GM21367 (cell line): ENCODE data around the gene SHMT1.
"Not testable (repeated sequence)": the region's sequence is repeated elsewhere in the genome, so short reads cannot be mapped to it uniquely, and the experiment has no call there.

ENCODE experiments used
- ATAC-seq: cut with Tn5 transposase; IDR thresholded peaks from one replicate; pipeline ENCODE4 v1.9.1; 2021; ENCODE audit not compliant: unreplicated experiment

Gene SHMT1

DNA sequence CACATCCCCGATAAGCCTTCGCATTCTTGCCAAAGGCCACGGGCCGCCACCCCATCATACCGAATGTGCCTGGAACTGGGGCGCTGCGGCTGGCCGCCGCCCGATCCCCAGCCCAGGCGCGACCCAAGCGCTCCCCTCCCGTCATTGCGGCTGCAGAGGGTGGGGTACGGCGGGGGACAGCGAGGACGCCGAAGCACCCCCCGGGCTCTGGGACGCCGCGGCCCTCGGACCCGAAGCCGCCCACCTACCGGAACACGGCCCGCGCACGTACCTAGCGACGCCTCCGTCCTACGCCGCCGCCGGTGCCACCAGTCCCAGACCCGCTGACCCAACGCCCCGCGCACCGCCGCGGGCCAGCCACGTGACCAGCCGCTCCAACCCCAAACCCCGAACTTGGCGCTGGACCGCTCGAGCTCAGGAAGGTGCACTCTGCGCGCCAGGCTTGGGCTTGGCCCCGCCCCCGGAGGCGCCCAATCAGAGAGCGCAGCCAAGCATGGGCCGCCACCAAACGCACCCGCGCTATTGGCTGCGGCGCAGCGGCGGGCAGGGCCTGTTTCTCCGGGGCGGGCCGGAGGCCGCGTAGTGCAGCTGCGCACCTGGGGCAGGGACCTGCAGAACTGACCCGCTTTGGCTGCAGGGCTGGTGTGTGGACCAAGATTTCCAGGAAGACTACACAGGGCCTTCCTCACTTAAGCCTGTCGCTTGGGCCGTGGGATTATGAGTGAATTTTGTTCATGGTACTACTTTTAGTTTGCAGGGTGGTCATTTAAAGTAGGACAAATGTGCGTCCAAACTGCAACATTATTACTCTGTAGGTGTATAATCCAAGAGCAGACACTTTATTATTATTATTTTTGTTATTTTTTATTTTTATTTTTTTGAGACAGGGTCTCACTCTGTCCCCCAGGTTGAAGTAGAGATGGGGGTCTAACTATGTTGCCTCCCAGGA, at the start of gene SHMT1:
SHMT1 (minus strand) TSS at position 450 of the 949 bp plus-strand sequence. CDS start 7,569 bp downstream, outside the sequence.
- ATAC-seq: peak; percentile 82

DNA sequence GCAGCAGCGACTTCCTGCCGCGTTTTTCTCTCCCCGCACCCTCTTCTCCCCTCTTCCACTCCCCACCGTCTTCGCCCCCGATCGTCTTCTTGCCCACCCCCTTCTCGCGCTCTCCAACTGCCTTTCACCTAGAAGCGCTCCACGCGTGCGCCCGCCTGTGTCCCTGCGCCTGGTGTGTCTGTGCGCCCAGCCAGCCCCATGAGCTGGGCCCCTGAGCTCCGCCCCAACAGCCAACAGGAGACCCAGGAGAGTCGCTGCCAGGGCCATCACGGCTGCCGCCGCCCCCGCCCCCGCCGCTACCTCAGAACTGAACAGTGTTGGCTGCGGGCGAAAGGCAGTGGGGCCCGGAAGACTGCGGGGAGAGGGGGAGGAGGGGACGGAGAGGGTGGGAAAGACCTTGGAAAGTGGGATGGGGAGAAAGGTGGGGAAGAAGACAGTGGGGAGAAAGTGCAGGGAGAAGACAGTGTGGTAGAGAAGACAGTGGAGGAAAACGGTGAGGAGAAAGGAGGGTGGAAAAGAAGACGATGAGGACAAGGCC, 48.7 kb upstream of the SHMT1 start:
- peak; percentile 77 for ATAC-seq

DNA sequence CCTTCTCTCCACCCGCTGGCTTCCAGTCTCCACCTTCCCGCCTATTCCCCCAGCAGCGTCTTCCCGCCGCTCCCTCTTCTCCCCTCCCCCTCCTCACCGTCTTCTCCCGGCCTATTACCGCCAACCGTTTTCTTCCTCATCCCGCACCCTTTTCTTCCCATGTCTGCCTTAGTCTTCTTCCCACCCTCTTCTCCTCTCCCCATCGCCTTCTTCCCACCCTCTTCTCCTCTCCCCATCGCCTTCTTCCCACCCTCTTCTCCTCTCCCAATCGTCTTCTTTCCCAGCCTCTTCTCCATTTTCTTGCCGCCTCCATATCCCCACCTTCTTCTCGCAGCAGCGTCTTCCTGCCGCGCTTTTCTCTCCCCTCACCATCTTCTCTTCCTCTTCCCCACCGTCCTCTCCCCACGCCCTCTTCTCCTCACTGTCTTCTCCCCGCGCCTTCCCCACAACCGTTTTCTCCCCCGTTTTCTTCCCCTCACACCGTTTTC, 48.1 kb upstream of the SHMT1 start:
- ATAC-seq: not testable (repeated sequence)

DNA sequence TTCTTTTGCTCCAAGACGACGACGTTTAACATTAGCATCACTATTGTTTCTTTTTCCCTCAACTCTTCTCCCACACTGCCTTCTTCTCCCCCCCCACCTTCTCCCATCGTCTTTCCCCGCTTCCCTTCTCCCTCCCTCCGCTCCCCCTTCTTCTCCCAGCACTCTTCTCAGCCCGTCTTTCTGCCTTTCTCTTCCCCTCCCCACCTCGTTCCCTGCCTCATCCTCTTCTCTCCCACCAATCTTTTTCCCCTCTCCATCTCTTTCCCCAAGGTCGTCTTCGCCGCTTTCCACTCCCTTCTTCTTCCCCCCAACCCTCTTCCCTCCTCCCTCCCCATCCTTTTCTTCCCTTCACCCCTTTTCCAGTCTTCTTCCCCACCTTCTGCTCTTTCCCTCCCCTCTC, 47.4 kb upstream of the SHMT1 start:
- not testable (repeated sequence) for ATAC-seq

DNA sequence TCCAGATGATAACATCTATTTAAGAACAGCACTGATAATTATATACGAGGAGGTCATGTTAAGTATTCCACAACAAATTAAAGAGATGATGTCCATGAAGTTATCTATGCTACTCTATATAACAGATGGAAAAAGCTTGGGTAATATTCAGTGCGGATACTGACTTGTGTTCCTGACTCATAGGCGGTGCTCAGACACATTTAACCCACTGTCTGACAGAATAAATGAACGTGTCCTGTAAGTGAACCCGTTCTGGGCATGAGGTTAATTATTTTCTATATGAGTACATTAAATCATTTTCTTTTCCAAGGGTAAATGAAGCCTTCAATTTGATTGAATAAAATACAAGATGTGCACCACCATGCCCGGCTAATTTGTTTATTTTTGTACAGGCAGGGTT, 46.0 kb upstream of the SHMT1 start:
- not testable (repeated sequence) for ATAC-seq

DNA sequence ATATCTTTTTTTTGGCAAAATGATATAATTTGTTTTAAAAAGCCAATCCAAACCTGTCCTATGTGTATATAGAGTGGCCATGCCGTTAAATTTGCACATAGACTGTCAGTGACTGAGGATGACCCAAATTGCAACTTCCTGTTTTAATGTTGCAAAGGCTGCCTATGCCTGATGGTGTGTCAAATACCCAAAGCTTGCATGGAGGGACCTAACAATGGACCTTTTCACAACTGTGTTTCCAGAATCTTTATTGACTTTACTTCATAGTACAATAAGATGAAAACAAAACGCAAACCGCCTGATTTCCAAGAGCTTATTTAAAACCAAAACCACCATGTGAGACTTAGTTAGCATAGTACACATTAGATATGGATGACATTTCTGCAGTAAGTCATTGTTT, 45.6 kb upstream of the SHMT1 start:
- ATAC-seq: not testable (repeated sequence)

DNA sequence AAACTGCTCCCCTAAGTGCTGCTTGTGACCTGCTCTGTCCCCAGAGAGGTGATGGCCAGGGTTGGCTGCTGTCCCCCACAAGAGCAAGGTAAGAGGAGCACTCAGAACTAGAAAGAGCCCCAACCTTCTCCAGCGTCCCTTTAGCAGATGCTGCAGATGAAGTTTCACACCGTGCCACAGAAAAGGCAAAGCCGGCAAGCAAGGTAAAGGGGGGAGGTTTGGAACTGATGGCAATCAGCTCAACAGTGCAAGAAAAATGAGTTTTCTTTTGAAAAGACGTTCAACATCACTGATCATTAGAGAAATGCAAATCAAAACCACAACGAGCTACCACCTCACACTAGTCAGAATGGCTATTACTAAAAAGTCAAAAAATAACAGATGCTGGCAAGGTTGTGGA, 40.3 kb upstream of the SHMT1 start:
- not testable (repeated sequence) for ATAC-seq

DNA sequence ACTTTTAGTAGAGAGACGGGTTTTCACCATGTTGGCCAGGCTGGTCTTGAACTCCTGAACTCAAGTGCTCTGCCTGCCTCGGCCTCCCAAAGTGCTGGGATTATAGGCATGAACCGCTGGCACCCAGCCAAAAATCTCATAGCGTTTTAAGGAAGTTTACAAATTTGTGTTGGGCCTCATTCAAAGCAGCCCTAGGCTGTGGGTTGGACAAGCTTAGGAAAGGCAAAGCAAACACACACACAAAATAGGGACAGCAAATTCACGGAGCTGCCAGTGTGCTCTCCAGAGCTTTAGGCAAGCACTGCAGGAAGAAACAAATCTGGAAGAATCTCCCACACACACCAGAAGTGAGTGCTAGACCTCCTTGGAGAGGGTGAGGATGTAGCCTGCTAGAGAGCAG, 39.8 kb upstream of the SHMT1 start:
- ATAC-seq: not testable (repeated sequence)

DNA sequence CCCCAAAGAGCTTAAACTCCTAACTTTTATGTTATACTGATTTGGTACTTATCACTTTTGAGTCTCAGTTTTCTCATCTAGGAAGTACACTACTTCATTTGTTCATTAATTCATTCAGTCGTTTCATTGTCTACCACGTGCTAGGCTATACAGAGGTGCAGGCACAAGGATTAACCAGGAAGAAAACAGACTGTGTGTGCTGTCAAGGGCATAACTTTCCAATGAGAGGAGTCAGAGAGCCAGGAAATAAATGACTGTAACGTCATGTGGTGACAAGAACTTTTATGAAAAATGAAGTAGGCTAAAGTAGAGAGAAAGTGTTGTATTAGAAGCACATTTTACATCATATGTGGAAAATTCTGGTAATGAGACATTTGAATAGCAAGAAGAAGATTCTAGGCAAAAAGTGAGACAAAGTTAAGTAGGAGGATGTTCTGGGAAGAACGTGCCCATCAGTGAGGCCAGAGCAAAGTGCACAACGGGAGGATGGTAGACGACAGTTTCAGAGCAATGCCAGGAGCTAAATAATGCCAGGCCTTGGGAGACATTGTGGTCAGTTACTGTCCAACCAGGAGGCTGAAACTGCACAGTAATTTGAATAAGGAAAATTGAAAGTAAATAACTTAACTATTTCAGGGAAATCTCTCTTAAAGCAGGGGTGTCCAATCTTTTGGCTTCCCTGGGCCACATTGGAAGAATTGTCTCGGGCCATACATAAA, 38.7 kb upstream of the SHMT1 start:
- ATAC-seq: not testable (repeated sequence)

DNA sequence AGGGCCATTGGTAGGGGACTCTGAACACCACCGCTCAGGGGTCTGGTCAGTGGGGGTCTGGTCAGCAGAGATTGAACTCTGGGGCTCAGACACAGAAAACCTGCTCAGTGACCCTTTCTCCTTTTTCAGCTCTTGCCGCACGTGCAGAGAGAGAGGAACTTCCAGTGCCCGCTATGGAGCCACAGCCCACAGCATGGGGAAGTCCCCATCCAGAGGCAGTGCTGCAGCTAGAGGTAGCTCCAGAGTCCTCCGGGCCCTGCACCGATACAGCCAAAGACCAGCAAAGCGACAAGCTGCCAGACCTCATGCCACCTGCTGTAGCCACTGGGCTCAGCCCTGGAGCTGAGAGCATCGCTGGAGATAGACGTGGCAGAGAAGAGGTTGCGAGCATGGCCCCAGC, 25.4 kb upstream of the SHMT1 start:
- not testable (repeated sequence) for ATAC-seq

DNA sequence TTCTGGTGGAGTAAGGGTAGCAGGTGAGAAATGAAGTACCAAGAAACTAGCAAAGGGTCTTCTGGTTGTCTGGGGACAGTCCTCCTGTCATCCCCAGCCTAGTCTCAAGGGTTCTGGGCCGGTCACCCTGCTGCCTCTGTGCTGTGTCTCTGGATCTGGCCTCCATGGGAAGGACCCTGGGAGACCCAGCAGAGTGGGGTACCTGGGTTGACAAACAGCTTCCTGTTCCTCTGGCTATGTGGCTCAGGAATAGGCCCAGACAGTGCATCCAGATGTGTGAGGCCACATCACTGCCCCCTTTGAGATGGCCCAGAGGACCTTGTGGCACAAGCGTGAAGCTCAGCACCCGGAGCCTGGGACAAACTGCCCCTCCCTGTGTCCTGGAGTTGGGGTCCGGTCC, 24.9 kb upstream of the SHMT1 start:
- not testable (repeated sequence) for ATAC-seq

DNA sequence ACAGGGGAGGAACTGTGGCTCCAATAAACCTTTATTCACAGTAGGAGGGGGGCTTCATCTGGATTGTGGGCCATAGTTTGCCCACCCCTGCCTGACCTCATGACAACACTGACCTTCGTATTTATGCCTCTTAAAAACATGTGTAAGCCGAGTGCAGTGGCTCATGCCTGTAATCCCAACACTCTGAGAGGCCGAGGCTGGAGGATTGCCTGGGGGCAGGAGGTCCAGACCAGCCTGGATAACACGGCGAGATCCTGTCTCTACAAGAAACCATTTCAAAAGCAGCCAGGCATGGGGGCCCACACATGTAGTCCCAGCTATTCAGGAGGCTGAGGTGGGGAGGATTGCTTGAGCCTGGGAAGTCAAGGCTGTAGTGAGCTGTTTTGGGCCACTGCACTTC, 24.2 kb upstream of the SHMT1 start:
- not testable (repeated sequence) for ATAC-seq

DNA sequence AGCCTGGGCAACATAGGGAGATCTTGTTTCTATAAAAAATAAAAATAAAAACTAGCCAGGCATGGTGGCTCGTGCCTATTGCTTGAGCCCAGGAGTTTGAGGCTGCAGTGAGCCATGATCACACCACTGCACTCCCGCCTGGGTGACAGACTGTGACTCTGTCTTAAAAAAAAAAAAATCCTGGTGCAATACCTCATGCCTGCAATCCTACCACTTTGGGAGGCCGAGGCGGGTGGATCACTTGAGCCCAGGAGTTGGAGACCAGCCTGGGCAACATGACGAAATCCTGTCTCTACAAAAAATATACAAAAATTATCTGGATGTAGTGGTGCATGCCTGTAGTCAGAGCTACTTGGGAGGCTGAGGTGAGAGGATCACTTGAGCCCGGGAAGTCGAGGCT, 20.9 kb upstream of the SHMT1 start:
- not testable (repeated sequence) for ATAC-seq

DNA sequence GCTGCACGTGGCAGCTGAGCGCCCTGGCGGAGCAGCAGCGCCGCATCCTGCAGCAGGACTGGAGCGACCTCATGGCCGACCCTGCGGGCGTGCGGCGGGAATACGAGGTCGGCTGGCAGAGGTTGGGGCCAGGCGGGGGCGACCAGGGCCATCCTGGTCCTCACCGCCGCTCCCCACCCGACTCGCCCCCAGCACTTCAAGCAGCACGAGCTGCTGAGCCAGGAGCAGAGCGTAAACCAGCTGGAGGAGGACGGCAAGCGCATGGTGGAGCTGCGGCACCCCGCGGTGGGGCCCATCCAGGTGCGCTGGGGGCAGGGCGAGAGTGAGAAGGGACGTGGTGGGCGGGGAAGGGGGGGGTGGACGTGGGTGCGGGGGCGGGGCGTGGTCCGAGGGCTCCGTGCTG, 19.7 kb upstream of the SHMT1 start:
- ATAC-seq: not testable (repeated sequence)

DNA sequence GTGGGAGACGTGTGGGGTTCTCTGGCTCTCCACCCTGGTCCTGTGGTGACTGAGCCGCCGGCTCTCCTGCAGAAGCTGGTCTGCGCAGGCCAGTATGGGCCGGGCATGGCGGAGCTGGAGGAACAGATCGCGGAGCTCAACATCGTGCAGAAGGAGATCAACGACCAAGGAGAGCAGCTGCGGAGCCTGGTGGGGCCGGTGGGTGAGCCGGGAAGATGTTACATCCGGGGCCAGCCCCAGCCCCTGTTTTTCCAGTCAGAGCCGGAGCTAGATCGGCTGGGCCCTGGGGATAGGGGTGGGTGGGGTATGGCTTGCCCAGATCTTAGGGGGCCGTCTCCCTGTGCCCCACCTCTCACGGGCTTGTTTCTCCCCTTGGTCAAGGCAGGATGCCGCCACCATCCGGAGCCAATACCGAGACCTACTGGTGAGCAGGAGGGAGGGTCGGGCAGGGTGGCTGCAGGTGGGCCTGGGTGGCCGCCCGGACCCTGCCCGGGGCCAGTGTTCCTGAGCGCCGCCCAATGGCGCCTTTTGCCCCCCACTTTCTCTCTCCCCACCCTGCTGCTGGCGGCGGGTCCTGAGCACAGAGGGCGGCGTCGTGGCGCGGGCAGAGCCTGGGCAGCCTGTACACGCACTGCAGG, 19.2 kb upstream of the SHMT1 start:
- ATAC-seq: no peak

DNA sequence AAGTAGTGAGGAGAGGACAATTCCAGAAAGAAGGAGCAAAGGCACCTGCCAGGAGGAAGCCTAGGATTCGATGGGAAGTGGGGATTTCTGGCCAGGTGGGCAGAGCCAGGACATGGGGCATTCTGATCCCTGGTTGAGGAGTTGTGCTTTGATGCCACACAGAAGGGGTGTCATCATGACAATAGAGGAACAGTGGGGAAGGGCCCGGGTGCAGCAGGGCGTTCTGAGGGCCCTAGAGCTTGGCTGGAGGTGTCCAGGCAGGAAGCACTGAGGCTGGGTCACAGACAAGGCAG, 18.5 kb upstream of the SHMT1 start:
- ATAC-seq: no peak

DNA sequence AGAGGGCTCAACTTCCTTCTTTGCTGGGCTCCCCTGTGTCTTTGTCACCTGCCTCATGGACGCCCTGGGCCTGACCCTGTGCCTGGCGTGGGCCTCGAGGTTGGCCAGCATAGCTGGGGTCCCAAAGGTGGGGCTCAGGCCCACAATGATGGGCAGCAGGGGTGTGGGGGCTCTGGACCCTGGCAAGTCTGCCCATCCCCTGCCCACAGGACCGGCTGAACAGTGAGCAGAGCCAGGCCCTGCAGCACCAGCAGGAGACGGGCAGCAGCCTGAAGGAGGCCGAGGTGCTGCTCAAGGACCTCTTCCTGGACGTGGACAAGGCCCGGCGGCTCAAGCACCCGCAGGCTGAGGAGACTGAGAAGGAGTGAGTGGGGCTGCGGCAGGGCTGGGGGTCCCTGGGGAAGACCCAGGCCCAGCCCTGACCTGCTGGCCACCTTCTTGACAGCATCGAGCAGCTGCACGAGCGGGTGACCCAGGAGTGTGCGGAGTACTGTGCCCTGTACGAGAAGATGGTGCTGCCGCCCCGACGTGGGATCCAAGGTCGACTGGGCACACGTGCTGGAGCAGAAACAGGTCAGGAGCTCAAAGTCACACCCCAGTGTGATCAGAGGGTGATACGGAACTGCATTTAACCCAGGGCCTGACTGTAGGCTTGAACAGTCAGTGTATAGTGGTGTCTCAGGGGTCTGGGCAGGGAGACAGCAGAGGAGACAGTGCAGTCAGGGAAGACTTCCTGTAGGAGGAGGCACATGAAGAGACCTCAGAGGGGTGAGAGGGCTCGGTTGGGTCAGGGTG, 18.0 kb upstream of the SHMT1 start:
- no peak for ATAC-seq

DNA sequence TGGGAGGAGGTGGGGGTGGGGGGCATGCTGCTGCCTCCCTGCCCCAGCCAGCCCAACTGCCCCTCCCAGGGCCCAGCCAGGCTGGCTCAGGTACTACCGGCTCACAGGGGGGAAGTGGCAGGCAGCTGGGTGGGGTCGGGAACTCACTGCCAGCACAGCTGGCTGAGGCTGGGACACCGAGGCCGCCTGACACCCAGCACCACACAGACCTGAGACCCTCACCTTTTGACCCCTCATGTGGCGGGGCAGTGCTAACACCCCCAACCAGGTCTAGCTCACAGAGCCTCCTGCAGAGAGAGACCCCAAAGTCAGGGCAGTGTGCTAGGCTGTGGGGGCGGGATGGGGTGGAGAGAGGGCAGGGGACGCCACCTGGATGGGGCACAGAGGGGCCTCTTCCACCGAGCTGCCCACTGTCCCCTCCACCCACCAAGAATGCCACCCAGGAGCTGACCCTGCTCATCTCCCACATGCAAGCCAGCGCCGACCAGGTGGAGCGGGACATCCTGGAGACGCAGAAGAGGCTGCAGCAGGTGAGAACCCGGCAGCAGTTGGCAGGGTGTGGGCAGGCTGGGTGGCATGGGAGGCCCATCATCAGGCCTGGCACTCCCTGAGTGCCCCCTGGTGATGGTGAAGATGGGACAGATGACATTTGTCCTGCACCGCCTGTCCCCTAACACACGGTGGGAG, 17.3 kb upstream of the SHMT1 start:
- no peak for ATAC-seq

DNA sequence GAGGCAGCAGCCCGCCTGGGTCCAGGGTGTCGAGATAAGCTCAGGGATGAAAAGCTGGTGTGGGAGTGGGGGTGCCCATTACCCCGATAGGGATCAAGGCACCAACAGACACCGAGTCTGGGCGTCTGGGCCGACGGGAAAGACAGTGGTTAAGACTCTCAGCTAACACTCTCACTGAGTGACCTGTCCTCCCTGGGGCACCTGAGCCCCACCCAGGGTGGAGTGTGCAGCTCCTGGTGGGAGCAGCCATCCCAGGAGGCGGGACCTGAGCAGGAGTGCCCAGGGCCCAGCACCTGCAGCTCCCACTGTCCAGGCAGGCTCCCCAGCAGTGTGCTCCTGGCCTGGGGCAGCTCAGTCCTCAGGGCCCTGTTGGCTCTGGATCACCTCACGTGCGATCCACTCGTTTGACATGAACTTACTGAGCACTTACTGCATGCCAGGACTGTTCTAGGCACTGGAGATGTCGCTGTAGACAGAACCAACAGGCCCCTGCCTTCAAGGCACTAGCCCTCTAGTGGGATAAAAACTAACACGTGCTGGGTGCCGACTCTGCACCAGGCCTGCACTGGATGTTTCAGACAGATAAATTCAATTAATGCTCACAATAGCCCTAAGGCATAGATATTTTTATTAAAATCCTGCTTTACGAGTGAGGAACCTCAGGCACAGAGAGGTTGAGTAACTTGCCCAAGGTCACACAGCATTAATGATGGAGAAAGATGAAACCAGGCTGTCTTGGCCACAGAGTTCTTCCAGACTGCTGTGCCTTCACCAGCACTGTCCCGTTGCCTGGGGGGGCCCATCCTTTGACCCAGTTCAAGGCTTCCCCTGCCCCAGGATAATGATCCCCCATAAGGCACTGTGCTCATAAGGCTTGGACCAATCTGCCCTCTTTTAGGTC, 16.1 kb upstream of the SHMT1 start:
- no peak for ATAC-seq
